GM12878 (cell line): ENCODE results near the gene CARD9. TPM values are rescaled to one million over a fixed set of nuclear protein-coding genes. Genes with fewer than 3 reads are reported as not detected.
A peak's percentile ranks its signal among the peaks of the same experiment; 100 is the strongest.

ENCODE experiments used
- CREB1 ChIP-seq: IDR thresholded peaks from 2 replicates; pipeline ENCODE4 v1.6.1; 2012; ENCODE audit warnings: low read depth, mild to moderate bottlenecking, inconsistent platforms
- DPF2 ChIP-seq: fragments of 450-650 bp; IDR thresholded peaks from 2 replicates; pipeline ENCODE4 v1.6.1; 2017; ENCODE audit warnings: mild to moderate bottlenecking
- EED ChIP-seq: sonication (generic); IDR thresholded peaks from 2 replicates; pipeline ENCODE4 v1.6.1; 2016; ENCODE audit warnings: antibody characterized with exemption, low read depth
- MLLT1 ChIP-seq: fragments of 450-650 bp; IDR thresholded peaks from 2 replicates; pipeline ENCODE4 v1.6.1; 2016; ENCODE audit warnings: mild to moderate bottlenecking
- MTA3 ChIP-seq: IDR thresholded peaks from 2 replicates; pipeline ENCODE4 v1.6.1; 2012; ENCODE audit warnings: low read length, inconsistent platforms, borderline replicate concordance
- POLR2A ChIP-seq: IDR thresholded peaks from 2 replicates; pipeline ENCODE4 v1.6.1; 2011; ENCODE audit warnings: low read depth, mild to moderate bottlenecking, low read length
- POU2F2 ChIP-seq: IDR thresholded peaks from 3 replicates; pipeline ENCODE4 v1.6.1; 2011; ENCODE audit warnings: low read depth, mild to moderate bottlenecking, low read length, borderline replicate concordance
- TBL1XR1 ChIP-seq: IDR thresholded peaks from 2 replicates; pipeline ENCODE4 v1.6.1; 2012; ENCODE audit warnings: low read depth, low read length, improper control_type of control experiment
- TCF12 ChIP-seq: IDR thresholded peaks from 2 replicates; pipeline ENCODE4 v1.6.1; 2011; ENCODE audit warnings: low read depth, mild to moderate bottlenecking, low read length
- ZBTB11 ChIP-seq: fragments of 450-650 bp; formaldehyde crosslinking; IDR thresholded peaks from 2 replicates; pipeline ENCODE4 v1.5.0; 2022; ENCODE audit warnings: mild to moderate bottlenecking, missing genetic modification characterization
- ZBTB4 ChIP-seq: fragments of 450-650 bp; formaldehyde crosslinking; IDR thresholded peaks from 2 replicates; pipeline ENCODE4 v1.4.0; 2022; ENCODE audit warnings: mild to moderate bottlenecking, moderate library complexity
- ZNF274 ChIP-seq: IDR thresholded peaks from one replicate; pipeline ENCODE4 v1.8.0; 2011; ENCODE audit not compliant: insufficient read length, insufficient read depth
- polyA plus RNA-seq, 11 experiments: library from polyadenylated mRNA; depleted of rRNA in 4 of 11; unstranded in 6 of 11; stranded (reverse) in 5 of 11; fragments of >200 nt; fragmentation: Nextera tagmentation in 4 of 11; fragmentation: Illumina TruSeq in 1 of 11; extraction: Ambion mirVana in 4 of 11; extraction: Trizol in 1 of 11; gene quantifications; 1 replicate in 1 of 11; 2 replicates in 10 of 11; pipeline versions ENCODE4 v1.2.1 to v1.2.3, GENCODE V29; 2011 to 2016; ENCODE audit warnings: inconsistent platforms in 2 of 11, missing spikeins in 2 of 11, low read depth in 1 of 11
- total RNA-seq, 4 experiments: library from RNA; depleted of rRNA in 3 of 4; stranded (reverse); fragments of >200 nt in 3 of 4; fragmentation: Illumina TruSeq in 1 of 4; extraction: Trizol in 1 of 4; gene quantifications; 2 replicates each; pipeline versions ENCODE4 v1.2.1 to v1.2.3, GENCODE V29; 2013 to 2021

CARD9 gene
- total and polyA plus RNA-seq, 10 of the 15 experiments (the other 5 are each of a cell fraction or from before 2014, with no cell fraction given) = 0.11 to 4.9 (median 1.8) TPM; not detected in 1

GRCh38 chr9:136403915-136404800 lies 30.7 kb upstream of the CARD9 start (continued):
- TF ChIP-seq ZBTB11 (no peak), TCF12 (0 out of 2 replicates have a peak, but pooled peaks have one; percentile 4), POLR2A (peak; percentile 23; the same call in 1 of the 2 replicates), MLLT1 (peak; percentile 21; the same call in 1 of the 2 replicates), CREB1 (peak; percentile 85), ZBTB4 (CRISPR knock-in tag) (no peak), EED (peak; percentile 53; the same call in 1 of the 2 replicates), MTA3 (0 out of 2 replicates have a peak, but pooled peaks have one; percentile 5), POU2F2 (0 out of 3 replicates have a peak, but pooled peaks have one; percentile 4), DPF2 (0 out of 2 replicates have a peak, but pooled peaks have one; percentile 48), ZNF274 (no peak), TBL1XR1 (0 out of 2 replicates have a peak, but pooled peaks have one; percentile 26)
